Measurements from ENCODE around the gene GDPD5.

The GDPD5 gene

GRCh38 chr11:75469785-75470405 lies 55.8 kb downstream of the GDPD5 start:
- no peak for DNase-seq

DNA sequence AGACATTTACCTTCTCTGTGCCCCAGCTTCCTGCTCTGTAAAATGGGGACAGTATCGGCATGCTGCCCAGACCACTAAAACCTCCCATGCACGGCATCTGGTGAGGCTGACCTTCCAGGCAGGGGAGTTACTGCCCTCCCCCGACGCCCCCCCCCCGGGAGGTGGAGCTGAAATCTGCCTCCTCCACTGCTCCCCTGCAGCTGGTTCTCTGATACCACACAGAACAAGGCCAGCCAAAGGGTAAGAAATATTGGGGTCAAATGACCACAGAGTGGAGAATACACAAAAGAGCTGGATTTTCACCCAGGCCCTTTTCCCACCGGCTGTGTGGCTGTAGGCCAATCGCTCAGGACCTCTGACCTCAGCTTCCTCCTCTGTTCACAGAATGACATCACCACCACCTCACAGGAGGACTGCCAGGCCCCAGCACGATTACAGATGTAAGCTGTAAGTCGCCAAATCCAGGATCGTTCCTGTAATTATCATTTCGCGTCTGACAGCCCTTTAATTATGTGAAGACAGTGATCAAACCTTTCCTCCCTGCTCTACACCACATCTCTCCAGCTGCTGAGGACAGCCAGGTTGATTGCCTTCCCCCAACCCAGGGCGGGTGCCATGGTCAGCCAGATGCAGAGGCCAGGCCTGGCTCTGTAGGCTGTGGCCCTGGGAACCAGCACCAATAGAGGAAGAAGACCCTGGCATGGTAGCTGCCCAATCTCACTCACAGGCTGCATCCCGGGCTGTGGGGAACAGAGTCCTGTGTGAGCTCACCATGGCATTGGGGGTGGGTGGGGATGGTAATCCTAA lies 57.0 kb downstream of the GDPD5 start:
- no peak for DNase-seq

DNA sequence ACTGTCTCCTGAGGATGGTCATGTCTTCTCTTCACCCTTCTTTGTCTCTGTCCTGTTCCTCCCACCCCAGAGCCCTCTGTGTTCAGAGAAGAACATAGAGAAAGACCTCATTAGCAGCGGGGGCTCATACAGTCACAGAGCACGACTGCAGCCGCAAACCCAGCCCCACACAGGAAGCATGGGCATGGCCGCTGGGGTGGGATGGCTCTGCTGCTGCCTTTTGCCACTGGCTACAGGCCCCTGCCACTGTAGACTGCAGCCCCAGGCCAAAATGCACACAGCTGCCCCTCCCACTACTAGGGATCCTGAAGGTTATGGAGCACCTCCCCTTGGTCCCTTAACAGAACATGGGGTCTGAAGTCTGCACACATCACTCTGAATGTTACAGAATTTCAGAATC lies 57.9 kb downstream of the GDPD5 start:
- DNase-seq: no peak

- no peak for DNase-seq
Measured at GRCh38 chr11:75467311-75467710, 58.4 kb downstream of the GDPD5 start.

DNA sequence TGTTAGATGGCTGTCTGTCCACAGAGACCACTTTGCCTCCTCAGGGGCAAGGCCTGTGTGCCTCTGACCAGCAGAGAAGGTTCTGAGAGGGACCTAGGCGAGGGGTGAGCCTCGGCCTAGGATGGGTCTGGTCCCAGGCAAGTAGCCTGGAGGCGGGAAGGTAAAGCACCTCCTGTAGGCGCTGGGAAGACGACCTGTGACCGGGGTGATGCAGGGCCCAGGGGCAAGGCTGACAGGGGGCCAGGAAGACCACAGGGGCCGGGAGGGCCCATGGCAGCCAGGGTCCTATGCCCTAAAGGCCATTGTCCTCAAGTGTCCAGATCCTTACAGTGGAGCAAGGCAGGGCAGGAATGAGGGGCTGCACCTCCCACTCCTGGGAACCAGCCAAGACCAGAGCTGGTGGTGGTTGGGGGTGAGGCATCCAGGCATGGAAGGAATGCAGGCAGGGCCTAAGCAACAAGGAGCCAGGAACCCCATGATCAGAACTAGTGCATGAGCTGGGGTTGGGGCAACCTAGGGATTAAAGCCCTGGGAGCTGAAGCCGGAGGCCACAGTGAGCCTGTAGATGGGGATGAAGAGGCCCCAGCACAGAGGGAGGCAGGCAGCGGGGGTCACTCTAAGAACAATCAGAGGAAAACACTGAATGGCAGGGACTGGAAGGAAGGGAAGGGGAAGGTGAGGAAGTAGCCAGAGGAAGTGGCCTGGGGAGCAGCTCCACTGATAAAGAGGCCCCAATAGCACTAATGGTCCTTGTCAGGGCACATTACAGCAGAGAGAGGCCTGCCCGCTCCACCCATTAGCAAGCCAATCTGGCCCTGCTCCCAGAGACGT lies 59.8 kb downstream of the GDPD5 start:
- no peak for DNase-seq

GRCh38 chr11:75463106-75463774 lies 62.5 kb downstream of the GDPD5 start:
- DNase-seq: no peak

DNA sequence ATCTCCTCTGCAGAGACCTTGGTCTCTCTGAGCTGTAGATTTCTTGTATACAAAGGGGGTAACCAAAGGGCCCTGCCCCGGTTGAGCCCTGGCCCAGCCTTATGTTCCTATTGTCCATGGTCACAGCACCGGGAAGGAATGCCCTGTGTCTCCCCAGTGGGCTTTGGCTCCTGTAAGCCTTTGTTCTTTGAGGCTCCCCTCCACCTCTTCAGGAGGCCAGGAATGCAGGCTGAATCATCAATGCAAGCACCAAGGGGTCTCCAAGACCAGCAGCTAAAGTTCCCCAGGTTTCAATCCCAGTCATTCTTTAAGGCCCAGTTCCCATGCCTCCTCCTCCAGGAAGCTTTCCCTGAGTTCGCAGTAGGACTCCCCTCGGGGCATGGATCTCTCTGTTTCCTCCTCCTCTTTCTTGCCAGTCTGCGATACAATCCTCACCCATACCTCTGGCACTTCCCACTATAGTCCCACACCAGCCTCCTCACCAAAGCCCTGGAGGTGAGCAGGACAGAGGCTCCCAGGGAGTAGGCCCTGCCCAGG lies 63.6 kb downstream of the GDPD5 start:
- no peak for DNase-seq

DNA sequence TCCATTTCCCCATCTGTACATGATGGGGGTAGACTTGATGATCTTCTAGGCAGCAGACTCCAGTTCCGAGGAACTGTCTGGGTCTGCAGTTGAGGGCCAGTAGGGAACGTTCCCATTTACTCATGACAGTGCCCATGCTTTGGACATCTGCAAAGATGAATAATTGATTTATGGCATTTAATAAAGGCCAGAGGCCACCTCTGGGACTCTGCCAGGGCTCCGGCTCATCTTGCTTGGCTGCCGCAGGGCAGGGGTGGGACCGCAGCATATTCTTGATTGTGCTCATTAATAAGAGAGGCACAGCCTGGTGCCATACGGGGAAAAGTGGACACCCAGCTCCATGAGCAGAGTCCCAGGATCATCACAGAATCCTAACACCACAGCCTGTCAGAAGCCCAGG lies 64.6 kb downstream of the GDPD5 start:
- DNase-seq: no peak

- no peak for DNase-seq
Measured at GRCh38 chr11:75456596-75457183, 69.1 kb downstream of the GDPD5 start.

DNA sequence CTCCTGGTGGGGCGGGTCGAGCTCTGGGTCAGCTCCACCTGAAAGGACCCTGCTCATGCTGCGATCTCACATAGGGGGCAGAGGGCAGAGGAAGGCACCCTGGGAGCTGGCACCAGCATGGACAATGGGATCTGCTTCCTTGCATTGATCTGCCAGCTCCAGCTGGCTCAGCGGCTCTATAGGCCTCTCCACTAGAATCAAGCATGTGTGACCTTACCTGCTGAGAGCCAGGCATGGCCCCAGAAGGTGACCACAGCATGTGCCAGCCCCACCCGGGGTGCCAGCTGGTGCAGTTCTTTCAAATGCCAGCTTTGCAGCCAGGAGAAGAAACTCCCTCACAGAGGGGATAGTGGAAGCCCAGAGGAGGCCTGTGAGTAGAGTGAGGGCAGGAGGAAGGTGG lies 70.8 kb downstream of the GDPD5 start:
- no peak for DNase-seq

DNA sequence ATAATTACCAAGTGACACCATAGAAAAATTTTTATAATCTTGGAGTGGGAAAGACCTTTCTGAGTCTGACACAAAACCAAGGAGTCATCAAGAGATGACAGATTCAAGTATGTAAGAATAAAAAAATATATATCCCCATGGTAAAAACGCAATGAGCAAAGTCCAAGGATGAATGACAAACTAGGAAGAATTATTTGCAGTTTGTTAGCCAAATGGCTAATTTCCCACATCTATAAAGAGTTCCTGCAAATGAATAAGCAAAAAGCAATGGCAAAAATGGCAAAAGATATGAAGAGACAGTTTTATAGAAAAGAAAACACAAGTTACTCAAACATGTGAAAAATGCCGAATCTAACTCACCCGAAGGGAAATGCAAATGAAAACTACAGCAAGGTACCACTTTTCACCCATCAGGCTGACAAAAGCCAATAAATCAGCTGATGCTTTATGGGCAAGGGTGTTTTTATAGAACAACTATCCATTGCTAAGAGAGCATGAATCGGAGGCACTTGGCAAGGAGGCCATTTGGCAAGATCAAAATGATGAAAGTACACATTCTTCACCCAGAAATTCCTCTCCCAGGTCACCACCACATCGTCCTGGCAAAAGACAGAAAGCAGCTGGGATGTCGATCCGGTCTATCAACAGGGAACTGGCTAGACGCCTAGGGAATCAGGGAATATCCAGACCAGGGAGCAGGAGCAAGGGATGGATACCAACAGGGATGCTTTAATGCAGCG lies 71.7 kb downstream of the GDPD5 start:
- no peak for DNase-seq

DNA sequence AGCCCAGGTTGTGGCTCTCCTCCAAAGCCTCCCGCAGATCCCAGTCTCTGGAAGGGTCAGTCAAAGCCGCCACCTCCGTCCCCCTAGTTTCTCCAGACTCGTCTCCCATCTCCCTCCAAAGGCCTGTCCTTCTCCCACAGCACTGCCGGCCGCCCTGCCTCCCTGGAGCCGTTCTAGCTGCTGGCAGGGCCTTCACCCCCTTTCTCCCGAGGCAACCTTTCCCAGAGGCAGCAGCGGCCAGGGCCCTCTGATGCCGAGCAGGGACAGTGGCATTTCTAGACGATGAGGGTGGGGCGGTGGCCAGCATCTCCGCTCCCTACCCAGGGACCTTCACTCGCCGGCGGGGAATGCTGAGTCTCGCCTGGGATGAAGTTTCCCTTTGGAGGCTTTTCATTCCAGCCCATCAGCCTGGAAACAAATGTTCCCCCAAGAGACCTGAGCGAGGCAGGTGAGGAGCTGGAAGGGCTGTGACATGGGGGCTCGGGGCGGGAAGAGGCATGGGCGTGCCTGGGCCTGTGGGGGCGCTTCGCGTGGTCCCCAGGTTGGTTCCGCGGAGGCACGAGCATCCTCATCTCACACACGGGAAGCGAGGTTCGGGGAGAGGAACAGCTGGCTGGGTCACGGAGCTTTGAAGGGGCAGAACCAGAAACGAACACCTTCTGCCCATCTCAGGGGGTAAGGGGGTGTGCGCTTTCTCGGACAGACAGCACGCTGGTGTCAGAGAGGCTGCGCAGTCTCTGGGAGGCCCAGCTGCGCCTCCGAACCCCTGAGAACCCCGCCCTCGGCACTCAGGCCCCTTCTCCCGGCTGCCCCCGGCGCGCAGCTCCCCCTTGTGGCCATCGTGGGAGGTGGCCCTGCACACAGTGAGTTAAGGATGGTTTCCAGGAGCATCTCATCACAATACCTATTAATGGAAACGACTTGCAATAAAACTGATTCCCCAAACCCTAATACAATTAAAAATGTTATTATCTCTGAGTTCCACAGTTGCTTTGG lies 74.6 kb downstream of the GDPD5 start:
- DNase-seq: no peak

DNA sequence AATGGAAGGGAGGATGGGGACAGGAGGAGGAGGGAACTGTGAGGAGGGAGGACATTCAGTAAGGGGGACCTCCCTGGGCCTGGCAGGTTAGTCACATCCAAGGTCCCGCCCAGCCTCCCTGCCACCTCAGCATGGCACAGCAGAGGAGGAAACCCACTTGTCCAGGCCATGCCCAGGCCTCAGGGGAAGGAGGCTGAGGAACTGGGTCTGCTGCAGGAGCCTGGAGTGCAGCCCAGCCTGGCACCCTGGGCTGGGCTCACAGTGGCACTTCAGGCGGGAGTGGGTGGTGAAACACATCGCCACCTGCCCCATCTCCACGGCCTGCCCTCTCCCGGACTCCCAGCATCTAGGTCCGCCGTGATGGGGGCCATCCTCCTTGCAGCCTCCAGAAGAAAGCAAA lies 75.5 kb downstream of the GDPD5 start:
- no peak for DNase-seq

DNA sequence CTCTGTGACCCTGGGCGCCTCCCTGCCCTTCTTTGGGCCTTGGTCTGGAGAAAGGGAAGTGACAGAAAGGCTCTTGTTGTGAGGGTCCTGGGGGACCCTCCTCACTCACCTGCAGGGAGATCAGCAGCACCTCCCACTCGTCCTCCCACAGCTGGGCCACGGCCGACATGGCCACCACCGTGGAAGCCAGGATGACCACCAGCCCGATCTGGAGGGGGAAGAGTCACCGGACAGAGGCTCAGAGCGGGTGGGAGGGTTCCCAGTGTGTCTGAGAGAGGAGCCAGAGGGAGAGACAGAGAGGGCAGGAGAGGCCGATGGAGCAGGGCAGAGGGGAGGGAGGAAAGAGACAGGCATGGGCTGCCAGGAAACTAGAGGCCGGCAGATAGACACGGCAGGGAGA lies 76.0 kb downstream of the GDPD5 start:
- DNase-seq: no peak

- DNase-seq: no peak
Measured at GRCh38 chr11:75449271-75449670, 76.5 kb downstream of the GDPD5 start.

GRCh38 chr11:75447415-75447814 lies 78.3 kb downstream of the GDPD5 start:
- no peak for DNase-seq

DNA sequence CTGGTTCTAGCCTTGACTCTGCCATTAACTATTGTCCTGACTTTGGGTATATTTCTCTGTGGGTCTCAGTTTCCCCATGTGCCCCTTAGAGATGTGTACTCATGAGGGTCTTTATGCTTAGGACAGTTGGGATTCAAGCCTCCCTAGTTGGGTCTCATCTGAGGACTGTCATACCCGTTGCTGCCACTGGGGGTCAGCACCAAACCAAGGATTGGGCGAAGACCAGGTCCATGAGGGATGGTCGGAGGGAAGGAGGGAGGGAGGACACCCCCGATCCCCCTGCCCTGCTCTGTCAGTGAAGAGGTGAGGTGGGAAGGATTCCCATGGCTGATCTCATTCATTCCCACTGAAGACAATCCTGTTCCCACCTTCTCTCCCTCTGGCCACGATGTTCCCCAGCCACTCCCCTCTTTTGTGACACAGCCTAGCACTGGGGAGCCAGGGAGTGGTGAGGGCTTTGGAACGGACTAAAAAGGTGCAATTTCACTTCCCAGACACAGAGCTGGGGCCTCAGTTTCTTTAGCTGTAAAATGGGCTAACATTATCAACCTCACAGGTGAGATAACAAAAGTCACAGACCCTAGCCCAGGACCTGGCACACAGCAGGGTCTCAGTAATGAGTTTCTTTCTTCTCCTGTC lies 80.3 kb downstream of the GDPD5 start:
- DNase-seq: peak; percentile 59

DNA sequence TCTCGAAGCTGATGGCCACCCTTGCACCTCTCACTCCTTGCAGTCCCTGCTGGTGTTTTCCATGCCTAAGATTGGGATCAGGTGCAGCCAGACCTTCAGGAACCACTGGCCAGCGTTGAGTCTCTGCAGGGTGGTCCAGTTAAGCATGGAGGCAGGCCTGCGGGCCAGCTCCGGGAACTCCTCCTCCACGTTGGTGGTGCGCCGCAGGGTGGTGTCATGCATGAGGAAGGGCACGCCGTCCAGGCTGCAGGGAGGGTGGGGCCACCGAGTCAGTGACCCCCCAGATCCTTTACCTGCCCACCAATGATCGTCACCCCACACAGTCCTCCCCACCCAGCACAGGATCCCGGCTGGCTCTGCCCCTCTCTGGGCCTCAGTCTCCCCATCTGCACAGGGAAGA lies 82.7 kb downstream of the GDPD5 start:
- no peak for DNase-seq

DNA sequence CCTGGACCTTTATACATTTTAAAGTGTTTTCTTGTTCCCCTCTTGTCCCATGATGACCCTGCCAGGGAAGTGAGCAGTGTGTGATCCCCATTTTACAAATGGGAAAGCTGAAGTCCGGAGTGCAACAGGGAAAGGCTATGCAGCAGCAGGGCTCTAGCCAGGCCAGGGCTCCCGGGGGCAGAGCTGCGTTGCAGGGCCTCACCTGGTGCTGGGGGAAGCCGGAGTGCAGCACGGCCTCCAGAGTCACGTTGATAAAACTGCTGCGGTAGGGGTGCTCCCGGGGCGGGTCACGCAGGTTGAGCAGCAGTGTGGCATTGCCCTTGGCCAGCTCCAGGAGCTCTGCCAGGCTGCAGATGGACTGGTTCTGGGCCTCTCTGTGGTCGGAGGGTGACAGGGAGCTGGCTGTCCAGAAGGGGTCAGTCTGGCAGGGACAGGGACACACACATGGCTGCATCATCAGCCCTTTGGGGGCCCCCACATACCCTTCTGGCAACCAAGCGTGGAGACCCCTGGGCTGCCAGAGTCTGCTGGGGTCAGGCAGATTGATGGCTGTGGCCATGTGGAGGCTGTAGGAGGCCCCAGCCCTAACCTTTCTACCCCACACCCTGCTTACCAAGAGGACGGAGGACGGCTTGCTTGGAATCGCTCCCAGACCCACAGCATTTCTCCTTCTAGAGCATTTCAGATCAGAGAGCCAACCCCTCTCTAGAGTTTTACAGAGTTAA lies 83.4 kb downstream of the GDPD5 start:
- DNase-seq: no peak
